ENCODE data around the gene PDLIM3. TPM values are rescaled to one million over a fixed set of nuclear protein-coding genes. Genes with fewer than 3 reads are reported as not detected.

PDLIM3 gene
- total and polyA plus RNA-seq, 2 of the 13 experiments (the other 11 are each of a cell fraction or from before 2014, with no cell fraction given), result 5.9 to 14.0 TPM

- peak; percentile 21; the same call in 1 of the 2 replicates for TF ChIP-seq AHDC1 (CRISPR knock-in tag; IDR thresholded peaks at IDR 0.05; ENCODE audit: borderline replicate concordance)
- TF ChIP-seq SALL1 (CRISPR knock-in tag; IDR thresholded peaks at IDR 0.05), result 0 out of 2 replicates have a peak, but pooled peaks have one; percentile 13
- TF ChIP-seq FOSL2 (CRISPR knock-in tag; IDR thresholded peaks at IDR 0.05), result no peak
- TF ChIP-seq PAXIP1 (CRISPR knock-in tag; conservative IDR thresholded peaks at IDR 0.05), result peak; percentile 63; the same call in 1 of the 2 replicates
- TF ChIP-seq SOX13 (IDR thresholded peaks at IDR 0.05), result no peak
- TF ChIP-seq SOX13 (CRISPR knock-in tag; conservative IDR thresholded peaks at IDR 0.05 in 1 of 2, IDR thresholded peaks at IDR 0.05 in 1 of 2), result peak in 1 of 2 experiments; percentile 46; a peak in 1 of 4 replicates
- 0 out of 2 replicates have a peak, but pooled peaks have one; percentile 5 for TF ChIP-seq CHD4 (IDR thresholded peaks at IDR 0.05; ENCODE audit: borderline replicate concordance, low read length)
- peak; percentile 57 for TF ChIP-seq SAP130 (CRISPR knock-in tag; IDR thresholded peaks at IDR 0.05; ENCODE audit: low read depth)
- peak; percentile 54 for TF ChIP-seq RFX3 (CRISPR knock-in tag; IDR thresholded peaks at IDR 0.05)
- TF ChIP-seq NR2F1 (CRISPR knock-in tag; IDR thresholded peaks at IDR 0.05), result peak in 1 of 2 experiments; percentile 7; a peak in 1 of 4 replicates
- TF ChIP-seq MED1 (CRISPR knock-in tag; IDR thresholded peaks at IDR 0.05), result peak; percentile 42; the same call in 1 of the 2 replicates
- peak; percentile 31; the same call in 1 of the 2 replicates for TF ChIP-seq ARID5B (CRISPR knock-in tag; IDR thresholded peaks at IDR 0.05)
- TF ChIP-seq NR2C2 (CRISPR knock-in tag; IDR thresholded peaks at IDR 0.05; ENCODE audit: borderline replicate concordance), result 0 out of 2 replicates have a peak, but pooled peaks have one; percentile 29
- TF ChIP-seq ELF3 (CRISPR knock-in tag; IDR thresholded peaks at IDR 0.05), result peak; percentile 66; the same call in 1 of the 2 replicates
- TF ChIP-seq NR2F6 (IDR thresholded peaks at IDR 0.05), result 0 out of 2 replicates have a peak, but pooled peaks have one; percentile 22
- no peak for TF ChIP-seq NR2F6 (CRISPR knock-in tag; IDR thresholded peaks at IDR 0.05)
- TF ChIP-seq XRCC5 (optimal IDR thresholded peaks at IDR 0.05; ENCODE audit: low read length), result peak; percentile 10
- 0 out of 2 replicates have a peak, but pooled peaks have one; percentile 17 for TF ChIP-seq RBFOX2 (IDR thresholded peaks at IDR 0.05; ENCODE audit: low read depth, low read length)
Observed at GRCh38 chr4:185566972-185567371, 31.7 kb upstream of the PDLIM3 start (continued).
